DMS53 treated with DMSO at 0.1 percent for 48 hours (cell line): Measurements from ENCODE around the gene KATNAL2.

ENCODE experiments used
- DNase-seq: peaks from one replicate; lab custom pipeline; 2025; ENCODE audit not compliant: unreplicated experiment; lab: John Stamatoyannopoulos, UW

Gene KATNAL2

DNA sequence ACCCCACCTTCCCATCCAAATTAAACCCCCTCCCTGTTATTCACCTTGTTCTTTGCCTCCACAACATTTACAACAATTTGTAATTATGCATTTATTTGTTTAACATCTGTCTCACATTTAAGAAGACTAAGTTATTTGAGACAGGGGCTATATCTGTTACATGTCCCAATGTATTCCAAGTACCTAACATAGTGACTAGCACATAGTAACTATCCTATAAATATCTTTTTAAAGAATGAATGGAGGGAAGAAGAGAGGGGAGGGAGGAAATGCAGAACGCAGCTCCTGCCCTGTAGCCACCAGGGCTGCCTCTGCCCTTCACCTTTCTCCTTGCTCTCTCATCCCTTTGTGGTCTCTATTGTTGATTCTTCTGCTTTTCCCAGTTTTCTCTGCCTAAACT lies 192.3 kb downstream of the KATNAL2 start:
- no peak for DNase-seq

DNA sequence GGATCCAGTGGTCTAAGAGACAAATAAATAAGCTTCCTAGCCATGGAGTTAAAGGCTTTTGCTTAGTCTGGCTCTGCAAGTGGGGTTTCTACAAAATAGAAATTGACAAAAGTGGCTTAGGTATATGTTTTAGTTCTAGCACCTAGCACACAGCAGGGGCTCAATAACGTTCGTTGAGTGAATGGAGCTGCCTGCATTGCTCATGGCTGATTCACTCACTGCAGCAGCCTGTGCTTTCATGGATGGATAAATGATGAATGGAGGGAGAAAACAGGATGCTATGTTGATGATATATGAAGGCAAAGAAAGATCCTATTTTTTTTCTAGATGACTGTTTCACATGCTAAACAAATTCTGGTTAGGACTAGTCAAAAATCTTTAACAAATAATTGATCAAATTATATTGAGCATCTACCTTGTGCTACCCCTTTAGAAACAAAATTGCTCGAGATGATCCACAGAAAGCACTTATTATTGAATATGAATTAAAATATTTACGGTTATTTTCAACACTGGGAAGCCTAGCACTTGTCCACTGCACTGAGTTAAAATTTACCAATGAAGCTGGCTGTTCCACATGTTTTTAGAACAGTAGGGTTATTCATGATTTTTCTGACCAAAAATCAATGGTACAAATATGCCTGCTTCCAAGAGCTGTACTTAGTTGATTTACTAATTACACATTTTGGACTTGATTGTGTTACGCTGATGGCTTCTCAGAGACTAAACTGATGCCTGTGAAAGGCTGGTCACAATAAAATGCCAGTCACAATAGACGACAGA lies 193.3 kb downstream of the KATNAL2 start:
- DNase-seq: no peak

DNA sequence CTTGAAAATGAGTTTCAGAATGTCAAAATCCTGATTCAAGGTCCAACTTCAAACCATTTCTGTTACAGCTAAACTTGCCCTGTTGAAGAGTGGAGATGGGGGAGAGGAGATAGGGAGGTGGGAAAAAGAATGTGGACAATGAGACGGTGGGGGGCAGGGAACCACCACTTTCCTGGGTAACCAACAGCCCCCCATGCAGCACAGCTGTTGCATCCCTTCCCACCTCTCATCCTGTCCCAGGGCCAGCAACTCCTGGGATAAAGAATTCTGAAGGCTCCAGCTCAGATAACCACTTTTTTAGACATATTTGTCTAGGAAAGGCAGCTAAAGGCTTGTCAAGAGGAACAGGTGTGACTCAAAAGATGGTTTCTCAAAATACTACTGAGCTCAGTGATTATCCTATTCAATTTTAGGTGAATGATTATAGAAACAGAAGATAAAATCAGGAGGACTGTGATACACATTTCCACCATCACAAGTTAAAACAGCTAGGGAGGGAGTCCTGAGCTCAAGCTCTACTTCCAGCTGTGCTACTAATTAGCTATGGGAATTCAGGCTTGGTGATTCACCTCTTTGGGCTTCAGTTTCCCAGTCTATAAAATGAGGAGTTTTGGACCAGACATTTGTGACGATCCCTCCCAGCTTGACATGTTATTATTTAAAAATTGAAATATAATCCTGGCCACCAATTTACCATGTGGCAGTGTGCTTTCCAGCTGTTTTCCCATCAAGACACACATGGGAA lies 196.6 kb downstream of the KATNAL2 start:
- DNase-seq: no peak

DNA sequence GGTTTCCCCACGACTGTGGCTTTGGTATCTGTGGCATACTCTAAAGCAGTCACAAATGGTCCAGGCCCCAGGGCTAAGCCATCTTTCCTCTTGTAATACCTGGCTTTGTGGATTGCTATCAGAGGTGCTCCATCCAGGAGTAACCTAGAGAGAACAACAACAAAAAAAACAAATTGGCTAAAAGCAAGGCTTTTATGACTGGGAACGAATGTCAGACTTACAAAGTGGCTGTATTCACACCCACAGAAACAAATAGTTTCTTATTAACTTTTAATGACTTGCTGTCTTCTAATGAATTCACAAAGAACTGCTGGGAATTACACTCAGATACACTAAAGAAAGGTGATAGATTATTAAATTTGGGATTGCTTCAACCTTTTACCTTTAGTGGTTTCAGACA lies 197.8 kb downstream of the KATNAL2 start:
- no peak for DNase-seq

DNA sequence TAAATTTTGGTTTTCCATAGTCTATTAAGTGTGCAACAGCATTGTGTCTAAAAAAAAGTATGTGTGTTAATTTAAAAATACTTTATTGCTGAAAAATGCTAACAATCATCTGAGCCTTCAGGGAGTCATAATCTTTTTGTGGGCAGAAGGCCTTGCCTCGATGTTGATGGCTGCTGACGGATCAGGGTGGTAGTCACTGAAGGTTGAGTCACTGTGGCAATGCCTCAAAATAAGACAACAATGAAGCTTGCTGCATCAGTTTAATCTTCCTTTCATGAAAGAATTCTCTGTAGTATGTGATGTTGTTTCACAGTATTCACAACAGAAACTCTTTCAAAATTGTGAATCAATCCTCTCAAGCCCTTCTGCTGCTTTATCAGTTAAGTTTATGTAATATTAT lies 201.6 kb downstream of the KATNAL2 start:
- no peak for DNase-seq

DNA sequence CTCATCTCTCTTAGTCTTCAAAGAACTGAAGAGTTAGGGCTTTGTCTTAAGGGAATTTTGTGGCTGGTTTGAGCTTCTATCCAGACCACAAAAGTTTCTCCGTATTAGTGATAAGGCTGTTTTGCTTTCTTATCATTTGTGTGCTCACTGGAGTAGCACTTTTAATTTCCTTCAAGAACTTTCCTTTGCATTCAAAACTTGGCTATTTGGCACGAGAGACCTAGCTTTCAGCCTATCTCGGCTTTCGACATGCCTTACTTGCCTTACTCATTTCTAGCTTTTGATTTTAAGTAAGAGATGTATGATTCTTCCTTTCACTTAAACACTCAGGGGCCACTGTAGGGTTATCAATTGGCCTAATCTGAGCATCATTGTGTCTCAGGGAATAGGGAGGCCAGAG lies 203.0 kb downstream of the KATNAL2 start:
- DNase-seq: no peak

DNA sequence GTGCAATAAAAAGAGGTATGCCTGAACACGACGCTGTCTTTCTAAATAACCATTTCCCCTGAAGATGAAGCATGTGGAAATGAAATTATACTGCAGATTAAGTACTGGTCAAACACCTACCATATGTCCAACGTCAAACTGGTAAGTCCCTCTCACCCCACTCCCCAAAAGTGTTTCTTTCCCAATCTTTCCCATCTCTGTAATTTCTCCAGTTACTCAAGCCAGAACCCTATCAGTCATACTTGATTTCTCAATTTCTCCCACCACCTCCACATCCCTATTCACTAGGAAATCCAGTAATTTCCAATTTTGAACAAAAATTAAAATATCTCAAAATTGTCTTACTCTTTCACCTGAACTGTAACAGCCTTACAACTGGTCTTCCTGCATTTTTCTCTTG lies 203.7 kb downstream of the KATNAL2 start:
- no peak for DNase-seq

DNA sequence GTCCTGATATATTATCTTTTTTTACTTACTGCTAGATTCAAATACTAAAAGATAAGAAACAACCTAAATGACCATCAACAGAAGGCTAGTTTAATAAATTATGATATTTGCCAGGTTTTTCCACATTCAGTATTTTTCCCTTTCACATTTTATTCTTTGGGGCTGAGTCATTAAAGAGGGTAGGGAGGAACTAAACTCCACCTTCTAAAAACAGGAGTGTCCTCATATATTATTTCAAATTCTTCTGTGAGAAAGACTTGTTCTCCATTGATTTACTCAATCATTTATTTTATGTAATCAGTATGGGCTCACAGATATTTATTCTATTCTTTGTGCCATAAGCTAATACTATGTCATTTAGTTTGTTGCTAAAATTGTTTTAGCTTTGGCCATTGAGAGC lies 223.9 kb downstream of the KATNAL2 start:
- no peak for DNase-seq

DNA sequence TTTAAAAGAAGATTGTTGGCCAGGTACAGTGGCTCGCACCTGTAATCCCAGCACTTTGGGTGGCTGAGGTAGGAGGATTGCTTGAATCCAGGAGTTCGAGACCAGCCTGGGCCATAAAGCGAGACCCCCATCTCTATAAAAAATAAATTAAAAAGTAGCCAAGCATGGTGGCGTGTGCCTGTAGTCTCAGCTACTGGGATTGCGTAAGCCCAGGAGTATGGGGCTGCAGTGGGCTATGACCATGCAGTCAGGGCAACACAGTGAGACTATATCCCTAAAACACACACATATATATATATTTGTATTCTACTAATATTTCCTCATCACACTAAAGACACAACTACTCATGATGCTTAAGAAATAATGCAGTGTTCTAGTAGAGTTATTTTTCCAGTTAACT lies 225.8 kb downstream of the KATNAL2 start:
- DNase-seq: no peak

DNA sequence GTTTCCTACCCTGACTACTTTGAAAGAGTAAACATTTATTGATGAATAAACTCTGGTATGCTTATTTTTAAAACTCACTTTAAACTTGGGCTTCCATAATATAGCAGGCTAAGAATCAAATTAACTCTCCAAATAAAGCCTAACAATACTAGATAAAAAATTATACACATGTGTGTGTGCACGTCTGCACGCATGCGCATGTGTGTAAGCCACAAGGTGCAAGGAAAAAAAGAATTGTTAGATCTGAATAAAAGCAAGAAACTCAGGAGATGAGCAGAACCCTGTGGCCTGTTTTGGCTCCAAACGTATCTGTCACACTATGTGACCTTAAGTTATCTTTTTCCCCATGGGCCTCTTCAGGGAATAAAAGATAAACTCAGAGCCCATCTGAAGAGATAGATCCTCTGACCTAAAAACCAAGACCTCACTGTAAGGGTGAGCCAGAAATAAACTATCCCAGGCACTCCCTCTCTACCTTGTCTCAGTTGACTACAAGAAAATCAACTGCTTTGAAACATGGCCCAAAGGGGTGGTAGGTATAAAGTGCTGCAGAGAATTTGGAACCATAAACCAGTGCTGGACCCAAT lies 226.6 kb downstream of the KATNAL2 start:
- no peak for DNase-seq

DNA sequence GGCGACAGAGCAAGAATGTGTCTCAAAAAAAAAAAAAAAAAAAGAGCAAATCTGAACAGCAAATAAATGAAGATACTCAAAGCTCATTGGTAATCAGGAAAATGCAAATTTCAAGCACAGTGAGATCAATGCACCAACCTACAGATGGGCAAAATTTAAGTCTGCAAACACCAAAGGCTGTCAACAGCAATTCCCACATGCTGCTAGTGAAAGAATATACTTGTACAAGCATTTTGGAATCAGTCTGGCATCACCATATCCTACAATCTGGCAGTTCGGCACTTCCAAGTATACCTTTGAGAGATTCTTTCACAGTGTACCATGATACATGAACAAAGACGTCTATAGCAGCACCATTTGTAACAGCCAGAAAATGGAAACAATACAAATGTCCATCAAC lies 228.8 kb downstream of the KATNAL2 start:
- DNase-seq: no peak

DNA sequence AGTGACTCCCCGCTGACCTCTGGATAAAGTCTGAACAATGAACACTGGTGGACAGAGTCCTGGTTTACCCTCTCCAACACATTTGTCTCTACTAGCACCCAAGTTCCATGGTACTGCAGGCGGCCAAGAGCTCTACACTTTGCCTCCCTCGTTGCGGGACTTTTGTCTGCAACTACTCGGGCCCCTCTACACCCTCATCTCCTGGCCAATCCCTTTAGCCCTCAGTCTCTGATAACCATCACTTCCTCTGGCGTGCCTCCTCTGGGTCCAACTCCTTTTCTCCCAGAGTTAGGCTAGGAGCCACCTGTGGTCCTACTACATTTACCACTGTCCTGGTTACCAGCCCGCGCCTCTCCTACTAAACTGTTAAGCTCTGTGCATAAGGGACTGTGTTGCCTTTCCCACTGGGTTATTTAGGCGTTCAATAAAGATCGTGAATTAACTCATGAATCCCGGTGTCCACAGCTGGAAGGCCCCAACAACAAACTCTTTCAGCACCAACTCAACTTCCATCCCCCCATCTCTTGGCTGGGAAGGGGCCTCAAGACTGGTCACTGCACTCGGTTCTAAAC lies 232.1 kb downstream of the KATNAL2 start:
- DNase-seq: no peak

DNA sequence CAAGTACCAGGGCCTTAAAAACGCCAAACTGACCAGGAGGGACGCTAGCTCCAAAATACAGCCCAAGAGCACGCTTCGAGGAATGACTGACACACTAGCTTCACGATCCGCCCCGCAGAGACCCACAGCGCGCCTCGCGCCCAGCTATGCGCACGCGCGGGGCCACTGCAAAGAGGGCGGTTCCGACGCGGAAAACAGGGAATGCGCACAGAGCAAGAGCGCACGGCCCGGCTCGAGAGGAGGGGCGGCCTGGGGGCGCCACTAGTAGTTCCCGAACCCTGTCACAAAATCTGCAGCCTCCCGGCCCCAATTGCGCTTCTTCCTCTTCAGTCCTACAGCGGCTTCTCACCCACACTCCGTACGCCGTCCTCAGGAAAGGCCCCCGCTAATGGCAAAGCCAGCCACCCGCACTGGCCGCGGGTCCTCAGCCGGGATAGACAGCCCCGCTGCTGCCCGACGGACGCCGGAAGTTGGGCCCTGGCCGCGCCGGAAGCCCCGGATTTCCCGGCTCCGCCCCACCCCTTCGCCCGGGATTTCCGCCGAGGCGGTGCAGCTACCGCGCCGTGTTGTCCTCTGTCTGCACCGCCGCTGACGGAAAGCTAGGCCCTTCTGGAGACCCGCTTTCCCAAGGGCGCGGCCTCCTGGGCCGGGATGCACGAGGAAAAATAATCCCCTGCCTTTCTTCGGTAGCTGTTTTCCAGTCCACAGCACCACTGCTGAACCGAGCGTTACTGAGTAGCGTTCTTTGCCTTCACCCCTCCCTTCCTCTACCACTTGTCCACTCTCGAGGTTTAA lies 232.8 kb downstream of the KATNAL2 start, which contains the start of gene HDHD2:
TSS of gene HDHD2 (minus strand) at position 472 of the 795 bp plus-strand sequence. CDS start 14,061 bp downstream, outside the sequence.
- DNase-seq: peak; percentile 90

DNA sequence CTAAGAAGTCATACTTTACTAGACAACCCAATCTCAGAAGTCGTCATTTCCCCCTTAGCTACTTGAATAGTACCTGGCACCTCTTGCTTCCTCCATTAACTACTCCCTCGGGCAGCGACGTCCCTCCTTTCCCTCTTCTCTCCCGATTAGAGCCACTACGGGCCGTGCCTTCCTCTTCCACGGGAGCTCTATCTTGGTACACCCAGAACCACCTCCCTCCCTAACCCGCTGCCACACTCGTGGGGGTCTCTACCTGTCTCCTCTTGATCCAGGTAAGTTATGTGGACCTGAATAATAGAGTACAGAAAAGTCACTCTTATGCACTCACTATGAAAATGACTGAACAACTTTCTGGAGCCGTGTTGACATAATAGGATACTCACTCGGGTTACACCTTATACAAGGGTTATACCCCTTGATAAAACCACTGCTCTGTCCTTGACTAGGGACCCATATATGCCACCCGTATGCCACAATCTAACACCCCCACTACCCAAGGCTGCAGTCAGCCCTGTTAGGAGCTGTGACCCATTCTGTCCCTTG lies 233.5 kb downstream of the KATNAL2 start:
- peak; percentile 69 for DNase-seq

DNA sequence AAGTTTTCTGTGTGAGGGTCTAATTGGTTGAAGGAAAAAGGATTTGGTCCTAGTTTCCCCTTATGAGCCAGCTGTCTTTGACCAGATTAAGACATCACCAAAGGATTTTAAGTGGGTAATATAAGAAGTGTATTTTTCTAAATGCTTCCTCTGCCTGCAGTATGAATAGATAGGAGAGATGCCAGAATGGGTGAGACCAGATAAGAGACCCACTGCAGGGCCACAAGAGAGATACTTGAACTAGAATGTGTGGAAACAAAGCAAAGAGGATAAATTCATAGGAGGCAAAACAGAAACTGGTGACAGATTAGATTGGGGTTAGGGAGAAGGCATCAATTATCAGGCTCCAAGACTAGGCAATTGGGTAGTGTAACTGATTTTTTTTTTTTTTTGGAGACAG lies 234.0 kb downstream of the KATNAL2 start:
- peak; percentile 42 for DNase-seq
